HG02798 (cell line): ENCODE results near the gene PDHX.
"Not testable (repeated sequence)": the region's sequence is repeated elsewhere in the genome, so short reads cannot be mapped to it uniquely, and the experiment has no call there.

Experiments
- ATAC-seq: cut with Tn5 transposase; IDR thresholded peaks from one replicate; pipeline ENCODE4 v1.9.1; 2021; ENCODE audit warnings: mild to moderate bottlenecking; ENCODE audit not compliant: unreplicated experiment, poor library complexity

Gene PDHX

GRCh38 chr11:35013514-35014233 is 97.3 kb downstream of the PDHX start:
- ATAC-seq: peak; percentile 56

- no peak for ATAC-seq
These were observed 97.9 kb downstream of the PDHX start for GRCh38 chr11:35014346-35014745.

GRCh38 chr11:35015621-35016387 is 99.4 kb downstream of the PDHX start:
- ATAC-seq: no peak

GRCh38 chr11:35016916-35017315 is 100.5 kb downstream of the PDHX start:
- no peak for ATAC-seq

- no peak for ATAC-seq
These were observed 101.3 kb downstream of the PDHX start for GRCh38 chr11:35017528-35018342.

- ATAC-seq: no peak
These were observed 105.2 kb downstream of the PDHX start for GRCh38 chr11:35021589-35021988.

- ATAC-seq: not testable (repeated sequence)
These were observed 107.5 kb downstream of the PDHX start for GRCh38 chr11:35023940-35024339.

GRCh38 chr11:35028007-35028406 is 111.6 kb downstream of the PDHX start:
- ATAC-seq: not testable (repeated sequence)

GRCh38 chr11:35029979-35030682 is 113.7 kb downstream of the PDHX start:
- peak; percentile 70 for ATAC-seq

- ATAC-seq: no peak
These were observed 114.3 kb downstream of the PDHX start for GRCh38 chr11:35030716-35031213.

- no peak for ATAC-seq
These were observed 114.9 kb downstream of the PDHX start for GRCh38 chr11:35031346-35031745.

- no peak for ATAC-seq
These were observed 115.4 kb downstream of the PDHX start for GRCh38 chr11:35031867-35032266.

GRCh38 chr11:35033011-35033410 is 116.6 kb downstream of the PDHX start:
- no peak for ATAC-seq

- ATAC-seq: no peak
These were observed 118.0 kb downstream of the PDHX start for GRCh38 chr11:35034401-35034800.

GRCh38 chr11:35035894-35036408 is 119.5 kb downstream of the PDHX start:
- no peak for ATAC-seq

GRCh38 chr11:35036639-35037038 is 120.2 kb downstream of the PDHX start:
- ATAC-seq: no peak

GRCh38 chr11:35038211-35038928 is 122.0 kb downstream of the PDHX start:
- no peak for ATAC-seq

- no peak for ATAC-seq
These were observed 122.7 kb downstream of the PDHX start for GRCh38 chr11:35039076-35039475.

- ATAC-seq: peak; percentile 78
These were observed 124.0 kb downstream of the PDHX start for GRCh38 chr11:35040221-35040942.
